H1 (cell line): ENCODE results near the gene PSG2. TPM values are rescaled to one million over a fixed set of nuclear protein-coding genes. Genes with fewer than 3 reads are reported as not detected.
"Not testable (repeated sequence)": the region's sequence is repeated elsewhere in the genome, so short reads cannot be mapped to it uniquely, and the experiment has no call there.

Experiments
- CTCF ChIA-PET: fragments of 300-600 bp; sonication (Branson Sonifier 250); formaldehyde crosslinking; loops from one replicate; lab custom pipeline; 2021; ENCODE audit not compliant: partially characterized antibody; lab: Charles Lee
- POLR2A ChIA-PET: fragments of 300-600 bp; sonication (Branson Sonifier 250); formaldehyde crosslinking; loops from one replicate; lab custom pipeline; 2021; ENCODE audit warnings: inconsistent platforms; ENCODE audit not compliant: partially characterized antibody; lab: Charles Lee
- DNase-seq, 2 experiments: peaks; one replicate each; pipeline versions ENCODE4 v3.0.0 to v3.0.0-alpha.2; 2010 to 2022; ENCODE audit warnings: low spot score in 2 of 2, low read depth in 1 of 2, mixed read lengths in 1 of 2
- FAIRE-seq: peaks from 2 replicates; lab custom pipeline; 2011; peaks lifted over from hg19 to GRCh38; lab: Jason Lieb, UNC
- H2AFZ ChIP-seq: 2 replicates; pipeline ENCODE4 v1.8.1; 2012; ENCODE audit warnings: low read length, inconsistent platforms
- H2AK5ac ChIP-seq: 2 replicates; pipeline ENCODE4 v1.6.1; 2013; ENCODE audit warnings: low read depth, low read length
- H2BK120ac ChIP-seq: replicated peaks from 2 replicates; pipeline ENCODE3; 2013; ENCODE audit warnings: low read depth, low read length, inconsistent platforms
- H2BK12ac ChIP-seq: 2 replicates; pipeline ENCODE4 v1.6.1; 2013; ENCODE audit warnings: low read depth, low read length
- H2BK15ac ChIP-seq: 2 replicates; pipeline ENCODE4 v1.6.1; 2013; ENCODE audit warnings: low read length
- H2BK20ac ChIP-seq: 2 replicates; pipeline ENCODE4 v1.6.1; 2013; ENCODE audit warnings: low read length
- H2BK5ac ChIP-seq: 2 replicates; pipeline ENCODE4 v1.6.1; 2013; ENCODE audit warnings: low read depth, low read length
- H3K14ac ChIP-seq: 2 replicates; pipeline ENCODE4 v1.6.1; 2013; ENCODE audit warnings: inconsistent platforms; ENCODE audit not compliant: insufficient read length
- H3K18ac ChIP-seq: 2 replicates; pipeline ENCODE4 v1.6.1; 2013; ENCODE audit warnings: low read length; ENCODE audit errors: extremely low read depth
- H3K23ac ChIP-seq: 2 replicates; pipeline ENCODE4 v1.6.1; 2013; ENCODE audit warnings: inconsistent platforms; ENCODE audit not compliant: insufficient read length
- H3K23me2 ChIP-seq: 2 replicates; pipeline ENCODE4 v1.6.1; 2013; ENCODE audit warnings: low read depth, low read length
- H3K27ac ChIP-seq: 2 replicates; pipeline ENCODE4 v1.6.1; 2011; ENCODE audit warnings: low read depth, low read length, inconsistent platforms
- H3K27me3 ChIP-seq, 4 experiments: replicated peaks in 1 of 4; 1 replicate in 1 of 4; 2 replicates in 3 of 4; pipeline versions ENCODE4 v1.6.1 to v1.8.1; 2011 to 2013; ENCODE audit warnings: low read length in 3 of 4, mild to moderate bottlenecking in 3 of 4, inconsistent platforms in 2 of 4, mixed read lengths in 2 of 4, moderate library complexity in 1 of 4; ENCODE audit not compliant: control insufficient read depth in 3 of 4, insufficient read depth in 3 of 4; ENCODE audit errors: extremely low read depth in 1 of 4
- H3K36me3 ChIP-seq, 4 experiments: 2 replicates each; pipeline versions ENCODE4 v1.6.1 to v1.8.1; 2011 to 2013; ENCODE audit warnings: mild to moderate bottlenecking in 4 of 4, low read length in 3 of 4, moderate library complexity in 2 of 4, control low read depth in 1 of 4, inconsistent platforms in 1 of 4; ENCODE audit not compliant: insufficient read depth in 4 of 4, control insufficient read depth in 2 of 4
- H3K4ac ChIP-seq: replicated peaks from 2 replicates; pipeline ENCODE3; 2013; ENCODE audit warnings: low read length, low read depth, mixed read lengths, inconsistent platforms; ENCODE audit not compliant: insufficient read length
- H3K4me1 ChIP-seq, 4 experiments: replicated peaks in 1 of 4; 1 replicate in 1 of 4; 2 replicates in 3 of 4; pipeline versions ENCODE4 v1.6.1 to v1.8.1; 2011 to 2013; ENCODE audit warnings: low read length in 3 of 4, inconsistent platforms in 2 of 4, mixed read lengths in 1 of 4; ENCODE audit not compliant: insufficient read depth in 4 of 4, control insufficient read depth in 3 of 4
- H3K4me2 ChIP-seq, 2 experiments: 2 replicates each; pipeline versions ENCODE4 v1.6.1 to v1.8.1; 2011 to 2013; ENCODE audit warnings: low read depth in 2 of 2, low read length in 2 of 2, control low read depth in 1 of 2, inconsistent platforms in 1 of 2, mild to moderate bottlenecking in 1 of 2; ENCODE audit not compliant: insufficient read depth in 1 of 2
- H3K4me3 ChIP-seq, 4 experiments: fragments of 200-600, 300-600 bp in 1 of 4; sonication (generic), shearing (Covaris generic), sonication (Bioruptor Twin) in 1 of 4; 2 replicates each; pipeline versions ENCODE4 v1.5.1 to v1.8.1; 2011 to 2016; ENCODE audit warnings: low read length in 4 of 4, low read depth in 3 of 4, control low read depth in 2 of 4, inconsistent platforms in 2 of 4, mild to moderate bottlenecking in 2 of 4, mixed read lengths in 1 of 4, moderate library complexity in 1 of 4; ENCODE audit not compliant: insufficient read depth in 2 of 4; ENCODE audit errors: extremely low read depth in 1 of 4
- H3K56ac ChIP-seq: replicated peaks from 2 replicates; pipeline ENCODE3; 2013; ENCODE audit warnings: low read depth, mild to moderate bottlenecking, mixed read lengths, low read length, inconsistent platforms; ENCODE audit not compliant: insufficient read length
- H3K79me1 ChIP-seq: 2 replicates; pipeline ENCODE4 v1.6.1; 2013; ENCODE audit warnings: low read depth, low read length, control low read depth
- H3K79me2 ChIP-seq, 2 experiments: 2 replicates each; pipeline versions ENCODE4 v1.6.1 to v1.8.1; 2012 to 2013; ENCODE audit warnings: low read length in 2 of 2, mild to moderate bottlenecking in 2 of 2, inconsistent platforms in 1 of 2; ENCODE audit not compliant: insufficient read depth in 2 of 2, control insufficient read depth in 1 of 2
- H3K9ac ChIP-seq, 4 experiments: replicated peaks in 1 of 4; 1 replicate in 1 of 4; 2 replicates in 3 of 4; pipeline versions ENCODE4 v1.6.1 to v1.8.1; 2011 to 2013; ENCODE audit warnings: low read depth in 3 of 4, low read length in 3 of 4, control low read depth in 2 of 4, mild to moderate bottlenecking in 2 of 4, moderate library complexity in 2 of 4, inconsistent platforms in 1 of 4; ENCODE audit errors: extremely low read depth in 1 of 4
- H3K9me3 ChIP-seq, 2 experiments: 2 replicates each; pipeline versions ENCODE4 v1.6.1 to v1.8.1; 2012 to 2013; ENCODE audit warnings: mild to moderate bottlenecking in 2 of 2, moderate library complexity in 2 of 2, control low read depth in 1 of 2, inconsistent platforms in 1 of 2, low read depth in 1 of 2, low read length in 1 of 2, mixed read lengths in 1 of 2; ENCODE audit not compliant: insufficient read depth in 2 of 2
- H4K20me1 ChIP-seq, 2 experiments: replicated peaks in 1 of 2; 2 replicates each; pipeline versions ENCODE3 to v1.8.1; 2011 to 2013; ENCODE audit warnings: inconsistent platforms in 2 of 2, low read length in 2 of 2, mild to moderate bottlenecking in 1 of 2; ENCODE audit not compliant: insufficient read depth in 2 of 2, control insufficient read depth in 1 of 2
- H4K5ac ChIP-seq: 2 replicates; pipeline ENCODE4 v1.6.1; 2013; ENCODE audit warnings: low read length, low read depth, mixed read lengths, inconsistent platforms; ENCODE audit not compliant: insufficient read length
- H4K8ac ChIP-seq: 2 replicates; pipeline ENCODE4 v1.8.0; 2013; ENCODE audit warnings: mild to moderate bottlenecking, moderate library complexity, low read length, inconsistent platforms; ENCODE audit not compliant: insufficient read depth; ENCODE audit errors: extremely low read depth
- H4K91ac ChIP-seq: replicated peaks from 2 replicates; pipeline ENCODE3; 2013; ENCODE audit warnings: low read length, mixed read lengths, inconsistent platforms; ENCODE audit not compliant: insufficient read length
- WGBS, 2 experiments: shearing (Covaris generic) in 1 of 2; methylation state at CpG; one replicate each; pipeline versions ENCODE4 v1.1.6 to v1.1.7; 2013 to 2015; ENCODE audit warnings: low lambda C conversion rate in 2 of 2, mixed read lengths in 2 of 2, inconsistent platforms in 1 of 2, low coverage in 1 of 2, missing lambda C conversion rate in 1 of 2; ENCODE audit not compliant: insufficient replicate concordance in 2 of 2, insufficient coverage in 1 of 2, insufficient read length in 1 of 2; ENCODE audit errors: extremely low coverage in 1 of 2, missing lambda C conversion rate in 1 of 2; 5-methylcytosine and 5-hydroxymethylcytosine counted together
- polyA plus RNA-seq, 7 experiments: library from polyadenylated mRNA; depleted of rRNA in 3 of 7; stranded (reverse) in 5 of 7; unstranded in 2 of 7; fragments of >200 nt in 5 of 7; fragments of 200-250 nt in 2 of 7; gene quantifications; 1 replicate in 5 of 7; 2 replicates in 1 of 7; 4 replicates in 1 of 7; pipeline versions ENCODE4 v1.2.1 to v1.2.3, GENCODE V29; 2011 to 2013; ENCODE audit warnings: missing spikeins in 2 of 7, mixed read lengths in 2 of 7
- total RNA-seq: library from RNA; stranded (reverse); fragmentation: NEBNext Ultra II Directional; extraction: Animal tissue kit (Norgen Biotek cat#: 25700); gene quantifications from 2 replicates; pipeline ENCODE4 v1.2.1, GENCODE V29; 2021

PSG2 gene
- total and polyA plus RNA-seq, 2 of the 8 experiments (the other 6 are each of a cell fraction or from before 2014, with no cell fraction given) = not detected

DNA sequence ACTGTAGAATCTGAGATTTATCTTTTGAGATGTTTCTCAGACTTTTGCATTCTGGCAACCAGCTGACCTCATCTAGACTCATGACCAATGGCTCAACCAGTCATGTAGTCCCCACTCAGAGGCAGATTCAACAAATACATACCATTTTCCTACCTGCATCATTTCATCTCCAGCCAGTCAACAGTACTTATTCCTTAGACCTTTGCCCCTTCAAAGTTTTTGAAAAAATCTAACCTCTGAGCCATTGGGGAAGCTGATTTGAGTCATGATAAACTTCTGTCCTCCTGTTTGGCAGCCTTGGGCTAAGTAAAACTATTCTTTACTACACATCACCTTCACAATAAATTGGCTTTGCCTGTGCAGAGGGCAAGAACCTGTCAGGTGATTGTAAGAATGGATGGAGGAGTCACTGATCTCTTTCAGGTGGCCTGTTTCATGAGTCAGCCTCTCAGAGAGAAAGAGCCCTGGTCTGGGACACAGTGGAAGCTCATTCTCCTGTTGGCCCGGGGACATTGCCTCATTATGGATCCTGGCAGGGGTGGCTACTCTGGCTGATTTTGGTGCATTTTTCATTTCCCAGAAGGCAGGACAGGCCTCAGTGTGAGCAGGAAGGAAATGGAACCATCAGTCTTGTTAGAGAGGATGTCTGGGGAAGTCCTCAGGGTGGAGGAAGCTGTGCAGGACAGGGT lies 38.9 kb downstream of the PSG2 start:
- H3K14ac ChIP-seq, H2BK20ac ChIP-seq, H4K5ac ChIP-seq, FAIRE-seq, CTCF ChIA-PET, H3K9ac ChIP-seq, H3K23me2 ChIP-seq, H3K79me1 ChIP-seq, H4K8ac ChIP-seq, H3K79me2 ChIP-seq, H4K20me1 ChIP-seq, H4K91ac ChIP-seq, DNase-seq, H2BK120ac ChIP-seq, H3K4me1 ChIP-seq, H2AFZ ChIP-seq, H3K27me3 ChIP-seq, H3K4ac ChIP-seq, H2BK5ac ChIP-seq, H3K18ac ChIP-seq, H2AK5ac ChIP-seq, H3K27ac ChIP-seq, H2BK12ac ChIP-seq, H3K4me3 ChIP-seq, H2BK15ac ChIP-seq, H3K56ac ChIP-seq, H3K4me2 ChIP-seq, POLR2A ChIA-PET, H3K23ac ChIP-seq, H3K36me3 ChIP-seq: not testable (repeated sequence)
- WGBS, 2 experiments = 83% methylated on average over 1 of the region's 1 CpG; no CpG with 5 or more reads in 1 of the 2 experiments
- peaks cover 10 to 40% of the 10 kb centered on the region in 2 experiments; a peak in 2 of 4 replicates for H3K9me3 ChIP-seq

DNA sequence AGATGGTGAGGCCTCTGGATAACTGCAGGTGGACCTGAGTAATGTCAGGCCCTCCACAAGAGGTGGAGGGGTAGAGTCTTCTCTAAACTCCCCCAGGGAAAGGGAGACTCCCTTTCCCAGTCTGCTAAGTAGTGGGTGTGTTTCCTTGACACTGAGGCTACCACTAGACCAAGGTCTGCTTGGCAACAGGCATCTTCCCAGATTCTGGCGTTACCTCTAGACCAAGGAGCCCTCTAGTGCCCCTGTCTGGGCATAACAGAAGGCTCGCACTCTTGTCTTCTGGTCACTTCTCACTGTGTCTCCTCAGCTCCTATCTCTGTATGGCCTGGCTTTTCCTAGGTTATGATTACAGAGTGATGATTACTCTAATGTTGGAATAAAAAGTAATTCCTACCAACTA lies 50.9 kb downstream of the PSG2 start:
- 83% methylated on average over 2 of the region's 2 CpGs; no CpG with 5 or more reads in 1 of the 2 experiments for WGBS, 2 experiments
- H4K91ac ChIP-seq, H2AK5ac ChIP-seq, H2BK120ac ChIP-seq, H3K9ac ChIP-seq, H3K23ac ChIP-seq, H2BK20ac ChIP-seq, H3K79me1 ChIP-seq, H2BK15ac ChIP-seq, CTCF ChIA-PET, H3K27me3 ChIP-seq, H4K5ac ChIP-seq, H3K4me1 ChIP-seq, POLR2A ChIA-PET, H3K18ac ChIP-seq, DNase-seq, H3K4ac ChIP-seq, H2BK12ac ChIP-seq, H3K27ac ChIP-seq, H2AFZ ChIP-seq, H2BK5ac ChIP-seq, H3K14ac ChIP-seq, H4K20me1 ChIP-seq, H4K8ac ChIP-seq, H3K4me2 ChIP-seq, H3K23me2 ChIP-seq, H3K79me2 ChIP-seq, H3K56ac ChIP-seq, H3K36me3 ChIP-seq, FAIRE-seq, H3K4me3 ChIP-seq: not testable (repeated sequence)
- peaks cover 6 to 40% of the 10 kb centered on the region in 2 experiments for H3K9me3 ChIP-seq
